22Rv1 (cell line): Measurements from ENCODE around the gene ADCYAP1R1.

ENCODE experiments used
- H3K27ac ChIP-seq: fragments of 450-650 bp; 2 replicates; pipeline ENCODE4 v1.5.1; 2017
- CTCF ChIP-seq: fragments of 450-650 bp; IDR thresholded peaks from 2 replicates; pipeline ENCODE4 v1.5.1; 2017; ENCODE audit warnings: mild to moderate bottlenecking
- ZFX ChIP-seq: fragments of 450-650 bp; IDR thresholded peaks from 2 replicates; pipeline ENCODE4 v1.6.1; 2017; ENCODE audit warnings: antibody characterized with exemption, borderline replicate concordance

Gene ADCYAP1R1

GRCh38 chr7:31017032-31017675 is 35.0 kb upstream of the ADCYAP1R1 start:
- TF ChIP-seq CTCF: no peak
- no peak for TF ChIP-seq ZFX
- H3K27ac ChIP-seq: no peak overlapping the region

- H3K27ac ChIP-seq: no peak overlapping the region
- TF ChIP-seq ZFX: no peak
- TF ChIP-seq CTCF: no peak
Measured at GRCh38 chr7:31017721-31018120, 34.4 kb upstream of the ADCYAP1R1 start.

GRCh38 chr7:31019509-31019908 is 32.6 kb upstream of the ADCYAP1R1 start:
- H3K27ac ChIP-seq: no peak overlapping the region
- TF ChIP-seq ZFX: no peak
- no peak for TF ChIP-seq CTCF

GRCh38 chr7:31020161-31020560 is 31.9 kb upstream of the ADCYAP1R1 start:
- H3K27ac ChIP-seq: no peak overlapping the region
- TF ChIP-seq ZFX: no peak
- no peak for TF ChIP-seq CTCF

- H3K27ac ChIP-seq: no peak overlapping the region
- TF ChIP-seq ZFX (no peak), CTCF (no peak)
Measured at GRCh38 chr7:31020652-31021051, 31.5 kb upstream of the ADCYAP1R1 start.

GRCh38 chr7:31022117-31022516 is 30.0 kb upstream of the ADCYAP1R1 start:
- no peak overlapping the region for H3K27ac ChIP-seq
- no peak for TF ChIP-seq CTCF

GRCh38 chr7:31022726-31023125 is 29.4 kb upstream of the ADCYAP1R1 start:
- TF ChIP-seq ZFX (no peak), CTCF (no peak)
- no peak overlapping the region for H3K27ac ChIP-seq
